Measurements from ENCODE around the gene PBX1.

DNA sequence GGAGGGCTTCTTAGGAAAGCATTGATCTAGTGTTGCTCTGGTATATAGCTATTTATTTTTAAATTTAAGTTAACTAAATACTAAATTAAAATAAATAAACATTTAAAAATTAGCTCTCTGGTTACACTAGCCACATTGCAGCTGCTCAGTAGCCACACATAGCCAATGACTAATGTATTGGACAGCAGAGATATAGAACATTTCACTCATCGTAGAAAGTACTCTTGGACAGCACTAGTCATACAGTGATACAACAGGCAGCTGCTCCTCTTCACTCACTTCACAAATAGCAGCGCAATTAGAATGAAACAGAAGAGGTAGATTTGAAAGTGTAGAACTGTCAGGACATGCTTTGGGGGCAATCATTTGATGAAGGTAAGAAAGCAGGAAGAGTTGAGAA lies 245.4 kb downstream of the PBX1 start:
- TF ChIP-seq, protein P1, sequence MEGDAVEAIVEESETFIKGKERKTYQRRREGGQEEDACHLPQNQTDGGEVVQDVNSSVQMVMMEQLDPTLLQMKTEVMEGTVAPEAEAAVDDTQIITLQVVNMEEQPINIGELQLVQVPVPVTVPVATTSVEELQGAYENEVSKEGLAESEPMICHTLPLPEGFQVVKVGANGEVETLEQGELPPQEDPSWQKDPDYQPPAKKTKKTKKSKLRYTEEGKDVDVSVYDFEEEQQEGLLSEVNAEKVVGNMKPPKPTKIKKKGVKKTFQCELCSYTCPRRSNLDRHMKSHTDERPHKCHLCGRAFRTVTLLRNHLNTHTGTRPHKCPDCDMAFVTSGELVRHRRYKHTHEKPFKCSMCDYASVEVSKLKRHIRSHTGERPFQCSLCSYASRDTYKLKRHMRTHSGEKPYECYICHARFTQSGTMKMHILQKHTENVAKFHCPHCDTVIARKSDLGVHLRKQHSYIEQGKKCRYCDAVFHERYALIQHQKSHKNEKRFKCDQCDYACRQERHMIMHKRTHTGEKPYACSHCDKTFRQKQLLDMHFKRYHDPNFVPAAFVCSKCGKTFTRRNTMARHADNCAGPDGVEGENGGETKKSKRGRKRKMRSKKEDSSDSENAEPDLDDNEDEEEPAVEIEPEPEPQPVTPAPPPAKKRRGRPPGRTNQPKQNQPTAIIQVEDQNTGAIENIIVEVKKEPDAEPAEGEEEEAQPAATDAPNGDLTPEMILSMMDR (IDR thresholded peaks at IDR 0.05) = no peak
- TF ChIP-seq POLR2AphosphoS5 (IDR thresholded peaks at IDR 0.05) (no peak), POLR2A (IDR thresholded peaks at IDR 0.05; ENCODE audit: low read depth) (no peak)
